Measurements from ENCODE around the gene SIT1.

The SIT1 gene

DNA sequence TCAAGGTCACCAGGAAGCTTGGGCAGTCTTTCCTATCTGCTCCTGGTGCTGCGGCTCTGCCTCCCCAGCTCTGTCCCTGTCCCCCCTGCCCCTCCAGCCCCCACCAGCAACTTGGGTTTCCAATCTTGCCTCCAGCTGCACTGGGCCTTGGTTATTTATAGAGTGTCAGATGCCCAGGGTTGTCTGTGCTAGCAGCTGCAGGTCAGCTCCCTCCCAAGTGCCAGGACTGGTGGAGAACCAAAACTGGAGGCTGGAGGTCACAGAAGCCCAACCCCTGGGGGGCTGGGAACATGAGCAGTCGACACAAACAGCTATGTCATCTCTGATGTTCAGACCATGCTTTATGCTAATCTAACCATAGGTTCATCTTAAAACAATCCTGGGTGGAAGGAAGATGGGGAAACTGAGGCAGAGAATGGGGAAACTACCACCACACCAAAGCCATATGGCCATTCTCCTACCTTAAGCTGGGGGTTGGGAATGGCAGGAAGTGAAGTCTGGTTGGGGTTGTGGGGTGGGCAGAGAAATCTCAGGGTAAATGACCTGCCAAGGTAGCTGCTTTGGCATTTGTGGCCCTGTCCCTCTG lies 37.3 kb upstream of the SIT1 start:
- TF ChIP-seq CTCF (IDR thresholded peaks at IDR 0.05; ENCODE audit: control insufficient read depth, insufficient read depth, low read depth, low read length, missing control alignments), result no peak
- H3K4me3 ChIP-seq (ENCODE audit: control insufficient read depth, low read depth, low read length), result peak overlapping the region; percentile 81
- no peak for DNase-seq (ENCODE audit: low read depth)

DNA sequence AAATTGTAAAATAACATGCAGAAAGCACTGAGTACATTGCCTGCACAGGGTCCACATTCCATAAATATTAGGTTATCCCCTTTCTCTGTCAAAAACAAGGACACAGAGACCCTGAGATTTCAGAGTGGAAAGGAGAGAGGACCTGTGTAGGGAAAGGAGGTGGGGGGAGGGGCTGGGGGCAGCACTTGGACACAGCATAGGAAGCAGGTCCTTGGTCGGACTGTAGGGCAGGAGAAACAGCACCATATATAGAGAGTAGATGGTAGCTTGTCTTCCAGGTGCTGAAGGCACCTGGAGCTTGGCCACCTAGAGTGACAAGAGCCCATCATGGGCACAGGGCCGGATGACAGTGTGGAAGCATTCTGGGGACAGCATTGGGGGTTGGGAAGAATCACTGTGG lies 36.6 kb upstream of the SIT1 start:
- peak overlapping the region; percentile 81 for H3K4me3 ChIP-seq (ENCODE audit: control insufficient read depth, low read depth, low read length)
- DNase-seq (ENCODE audit: low read depth), result no peak
- TF ChIP-seq CTCF (IDR thresholded peaks at IDR 0.05; ENCODE audit: control insufficient read depth, insufficient read depth, low read depth, low read length, missing control alignments), result no peak

DNA sequence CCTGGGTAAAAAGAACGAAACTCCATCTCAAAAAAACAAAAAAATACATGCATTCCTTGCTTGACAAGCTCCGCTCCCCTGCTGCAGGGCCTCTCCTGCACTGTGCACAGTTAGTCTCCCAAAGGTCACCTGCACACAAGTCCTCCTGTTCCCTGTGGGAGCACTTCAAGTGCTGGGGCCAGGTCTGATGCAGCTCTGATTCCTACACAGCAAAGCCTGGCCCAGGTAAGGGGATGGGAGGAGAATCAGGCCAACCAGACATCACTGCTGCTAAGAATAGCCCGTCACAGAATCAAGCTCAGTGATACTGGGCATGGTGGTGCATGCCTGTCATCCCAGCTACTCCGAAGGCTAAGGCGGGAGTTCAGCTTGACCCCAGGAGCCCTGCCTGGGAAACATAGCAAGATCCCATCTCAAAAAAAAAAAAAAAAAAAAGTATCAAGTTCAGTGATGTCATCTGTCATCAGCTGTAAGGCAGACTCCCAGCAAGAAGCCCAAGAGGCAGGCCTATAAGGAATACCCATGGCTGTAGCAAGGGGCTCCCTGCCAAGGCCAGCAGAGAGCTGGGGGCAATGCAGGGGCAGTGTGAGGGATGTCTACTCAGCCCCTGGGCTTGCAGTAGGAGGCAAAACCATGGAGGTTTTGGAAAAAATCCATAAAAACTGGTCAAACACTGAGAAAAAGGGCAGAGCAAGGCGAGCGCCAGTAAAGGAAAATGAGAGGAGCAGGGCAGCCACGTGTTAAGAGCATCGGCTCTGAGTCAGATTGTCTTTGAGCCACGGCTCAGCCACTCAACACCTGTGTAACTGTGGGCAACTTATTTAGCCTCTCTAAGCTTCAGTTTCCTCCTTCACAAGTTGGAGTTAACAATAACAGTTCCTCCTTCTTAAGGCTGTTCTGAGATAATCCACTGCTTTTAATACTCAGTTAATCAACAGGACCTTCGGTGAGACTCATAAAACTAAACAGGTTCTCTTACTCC lies 35.8 kb upstream of the SIT1 start:
- DNase-seq (ENCODE audit: low read depth), result no peak
- peak overlapping the region; percentile 81 for H3K4me3 ChIP-seq (ENCODE audit: control insufficient read depth, low read depth, low read length)
- no peak for TF ChIP-seq CTCF (IDR thresholded peaks at IDR 0.05; ENCODE audit: control insufficient read depth, insufficient read depth, low read depth, low read length, missing control alignments)

DNA sequence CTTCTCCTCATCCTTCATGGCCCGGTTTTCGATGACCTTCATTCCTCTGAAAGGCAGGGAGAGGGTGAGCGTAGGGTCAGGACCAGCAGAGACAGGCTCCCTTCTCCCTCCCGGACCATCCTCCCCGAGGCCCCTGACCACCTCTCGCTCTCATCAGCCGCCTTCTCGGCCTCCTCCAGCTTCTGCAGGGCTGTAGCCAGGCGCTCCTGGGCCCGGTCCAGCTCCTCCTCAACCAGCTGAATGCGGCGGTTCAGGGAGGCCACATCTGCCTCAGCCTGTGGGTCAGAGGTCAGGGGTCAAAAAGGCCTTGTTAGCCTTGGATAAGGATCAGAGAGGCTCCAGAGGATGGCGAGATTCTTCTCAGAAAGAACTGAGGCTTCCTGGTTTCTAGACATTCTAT lies 34.8 kb upstream of the SIT1 start:
- no peak for DNase-seq (ENCODE audit: low read depth)
- no peak for TF ChIP-seq CTCF (IDR thresholded peaks at IDR 0.05; ENCODE audit: control insufficient read depth, insufficient read depth, low read depth, low read length, missing control alignments)
- no peak overlapping the region for H3K4me3 ChIP-seq (ENCODE audit: control insufficient read depth, low read depth, low read length)

- DNase-seq (ENCODE audit: low read depth), result no peak
- no peak for TF ChIP-seq CTCF (IDR thresholded peaks at IDR 0.05; ENCODE audit: control insufficient read depth, insufficient read depth, low read depth, low read length, missing control alignments)
- H3K4me3 ChIP-seq (ENCODE audit: control insufficient read depth, low read depth, low read length), result no peak overlapping the region
Observed at GRCh38 chr9:35684921-35685320, 34.2 kb upstream of the SIT1 start.

GRCh38 chr9:35683323-35683722 lies 32.6 kb upstream of the SIT1 start:
- H3K4me3 ChIP-seq (ENCODE audit: control insufficient read depth, low read depth, low read length), result no peak overlapping the region
- DNase-seq (ENCODE audit: low read depth), result no peak
- no peak for TF ChIP-seq CTCF (IDR thresholded peaks at IDR 0.05; ENCODE audit: control insufficient read depth, insufficient read depth, low read depth, low read length, missing control alignments)

Data from AG09309 (cell line).